CD14-positive monocyte (primary cell): Measurements from ENCODE around the gene CFHR2. TPM values are rescaled to one million over a fixed set of nuclear protein-coding genes. Genes with fewer than 3 reads are reported as not detected.

Experiments
- DNase-seq, 3 donors: peaks; one replicate each; pipeline ENCODE4 v3.0.0-alpha.2; 2011 to 2022
- H2AFZ ChIP-seq: 2 replicates; pipeline ENCODE4 v1.6.0; 2012; ENCODE audit warnings: mild to moderate bottlenecking, low read depth, low read length, inconsistent platforms; ENCODE audit not compliant: insufficient read depth, poor library complexity, severe bottlenecking
- H3K27ac ChIP-seq, 2 donors: 1 replicate in 1 of 2; 2 replicates in 1 of 2; pipeline ENCODE4 v1.5.1; 2012 to 2013; ENCODE audit warnings: low read length in 2 of 2, control low read depth in 1 of 2, inconsistent platforms in 1 of 2, low read depth in 1 of 2, mild to moderate bottlenecking in 1 of 2
- H3K27me3 ChIP-seq, 2 donors: one replicate each; pipeline versions ENCODE4 v1.6.0 to v1.6.1; 2011 to 2013; ENCODE audit warnings: low read length in 2 of 2; ENCODE audit not compliant: control insufficient read depth in 2 of 2, insufficient read depth in 2 of 2
- H3K36me3 ChIP-seq, 2 donors: replicated peaks in 1 of 2; 1 replicate in 1 of 2; 2 replicates in 1 of 2; pipeline versions ENCODE4 v1.5.1 to v1.6.1; 2012 to 2013; ENCODE audit warnings: low read length in 2 of 2, control low read depth in 1 of 2, inconsistent platforms in 1 of 2, mild to moderate bottlenecking in 1 of 2; ENCODE audit not compliant: insufficient read depth in 2 of 2, control insufficient read depth in 1 of 2
- H3K4me1 ChIP-seq, 2 donors: 1 replicate in 1 of 2; 2 replicates in 1 of 2; pipeline versions ENCODE4 v1.5.1 to v1.6.1; 2012 to 2013; ENCODE audit warnings: low read length in 2 of 2, control low read depth in 1 of 2, inconsistent platforms in 1 of 2, mild to moderate bottlenecking in 1 of 2, moderate library complexity in 1 of 2; ENCODE audit not compliant: insufficient read depth in 2 of 2, control insufficient read depth in 1 of 2
- H3K4me2 ChIP-seq: replicated peaks from 2 replicates; pipeline ENCODE3; 2012; ENCODE audit warnings: low read length, moderate library complexity, mild to moderate bottlenecking; ENCODE audit not compliant: poor library complexity, severe bottlenecking; ENCODE audit errors: extremely low read depth
- H3K4me3 ChIP-seq, 3 experiments: fragments of 200-600 bp in 1 of 3; sonication (generic) in 1 of 3; replicated peaks in 1 of 3; 1 replicate in 2 of 3; 2 replicates in 1 of 3; pipeline ENCODE4 v1.5.1; 2011 to 2013; ENCODE audit warnings: low read length in 3 of 3, mild to moderate bottlenecking in 3 of 3, control low read depth in 2 of 3, low read depth in 2 of 3, inconsistent platforms in 1 of 3, moderate library complexity in 1 of 3
- H3K79me2 ChIP-seq: 2 replicates; pipeline ENCODE4 v1.6.0; 2012; ENCODE audit warnings: mild to moderate bottlenecking, control low read depth, inconsistent platforms, low read length, moderate library complexity; ENCODE audit not compliant: insufficient read depth
- H3K9ac ChIP-seq: 2 replicates; pipeline ENCODE4 v1.6.0; 2017; ENCODE audit warnings: low read length, mild to moderate bottlenecking; ENCODE audit not compliant: insufficient read depth, poor library complexity, severe bottlenecking
- H3K9me3 ChIP-seq, 2 donors: replicated peaks in 1 of 2; 1 replicate in 1 of 2; 2 replicates in 1 of 2; pipeline versions ENCODE4 v1.5.1 to v1.6.1; 2012 to 2013; ENCODE audit warnings: low read length in 2 of 2, control low read depth in 1 of 2; ENCODE audit not compliant: control insufficient read depth in 1 of 2, insufficient read depth in 1 of 2
- H4K20me1 ChIP-seq: 2 replicates; pipeline ENCODE4 v1.6.0; 2012; ENCODE audit warnings: mild to moderate bottlenecking, low read length, control low read depth, moderate library complexity; ENCODE audit not compliant: insufficient read depth
- H3K27ac Mint-ChIP-seq, 7 donors: one replicate each; pipeline ENCODE4 v1.8.0; 2020; ENCODE audit warnings: mild to moderate bottlenecking in 7 of 7, mixed read lengths in 7 of 7, moderate library complexity in 6 of 7, inconsistent platforms in 2 of 7
- H3K27me3 Mint-ChIP-seq, 3 donors: one replicate each; pipeline ENCODE4 v1.8.0; 2021 to 2022; ENCODE audit warnings: low read depth in 3 of 3, mild to moderate bottlenecking in 3 of 3, mixed read lengths in 3 of 3, moderate library complexity in 3 of 3, inconsistent platforms in 1 of 3
- H3K36me3 Mint-ChIP-seq, 2 donors: one replicate each; pipeline ENCODE4 v1.8.0; 2020; ENCODE audit warnings: mixed read lengths in 2 of 2, inconsistent platforms in 1 of 2, mild to moderate bottlenecking in 1 of 2
- H3K4me1 Mint-ChIP-seq: one replicate; pipeline ENCODE4 v1.8.0; 2020; ENCODE audit warnings: mild to moderate bottlenecking, mixed read lengths
- H3K4me3 Mint-ChIP-seq, 2 donors: one replicate each; pipeline ENCODE4 v1.8.0; 2020; ENCODE audit warnings: mild to moderate bottlenecking in 2 of 2, mixed read lengths in 2 of 2, moderate library complexity in 1 of 2
- H3K9me3 Mint-ChIP-seq, 7 donors: one replicate each; pipeline ENCODE4 v1.8.0; 2020 to 2022; ENCODE audit warnings: mixed read lengths in 7 of 7, mild to moderate bottlenecking in 6 of 7, moderate library complexity in 6 of 7, inconsistent platforms in 2 of 7
- WGBS: methylation state at CpG from one replicate; pipeline ENCODE4 v1.1.5; 2013; ENCODE audit warnings: missing lambda C conversion rate; ENCODE audit not compliant: insufficient coverage; 5-methylcytosine and 5-hydroxymethylcytosine counted together
- intact Hi-C, 2 donors: fragments of 100-400 bp; cut with micrococcal nuclease; formaldehyde crosslinking; loops; one replicate each; pipeline versions ENCODE4 v1.15.0 to v1.15.1; 2023
- polyA plus RNA-seq, 3 donors: library from polyadenylated mRNA; depleted of rRNA in 1 of 3; unstranded in 2 of 3; stranded (reverse) in 1 of 3; fragments of 300-500 nt in 2 of 3; fragments of >200 nt in 1 of 3; fragmentation: Illumina TruSeq in 2 of 3; gene quantifications; 1 replicate in 2 of 3; 2 replicates in 1 of 3; pipeline ENCODE4 v1.2.3, GENCODE V29; 2012 to 2021
- small RNA-seq: library from RNA; depleted of rRNA; stranded (forward); fragments of <200 nt; gene quantifications from one replicate; pipeline ENCODE3, GENCODE V24; 2012; ENCODE audit warnings: low read depth; ENCODE audit not compliant: insufficient read length
- TF ChIP-seq, protein P1 (sequence below): fragments of 200-600 bp; IDR thresholded peaks from one replicate; pipeline ENCODE4 v1.8.0; 2022; ENCODE audit warnings: antibody characterized with exemption, mild to moderate bottlenecking

Gene CFHR2
- polyA plus RNA-seq, 3 donors = not detected

DNA sequence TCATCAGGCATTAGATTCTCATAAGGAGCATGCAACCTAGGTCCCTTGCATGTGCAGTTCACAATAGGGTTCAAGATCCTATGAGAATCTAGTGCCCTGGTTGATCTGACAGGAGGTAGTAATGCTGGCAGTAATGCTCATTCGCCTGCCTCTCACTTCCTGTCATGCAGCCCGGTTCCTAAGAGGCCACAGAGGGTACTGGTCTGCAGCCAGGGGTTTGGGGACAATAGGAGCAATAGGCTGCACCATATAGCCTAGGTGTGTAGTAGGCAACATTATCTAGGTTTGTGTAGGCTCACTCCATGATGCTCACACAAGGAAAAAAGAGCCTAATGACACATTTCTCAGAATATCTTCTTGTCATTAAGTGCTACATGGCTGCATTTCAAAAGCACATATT lies 59.6 kb downstream of the CFHR2 start:
- H3K4me1 Mint-ChIP-seq = no peaks in the 10 kb centered on the region

DNA sequence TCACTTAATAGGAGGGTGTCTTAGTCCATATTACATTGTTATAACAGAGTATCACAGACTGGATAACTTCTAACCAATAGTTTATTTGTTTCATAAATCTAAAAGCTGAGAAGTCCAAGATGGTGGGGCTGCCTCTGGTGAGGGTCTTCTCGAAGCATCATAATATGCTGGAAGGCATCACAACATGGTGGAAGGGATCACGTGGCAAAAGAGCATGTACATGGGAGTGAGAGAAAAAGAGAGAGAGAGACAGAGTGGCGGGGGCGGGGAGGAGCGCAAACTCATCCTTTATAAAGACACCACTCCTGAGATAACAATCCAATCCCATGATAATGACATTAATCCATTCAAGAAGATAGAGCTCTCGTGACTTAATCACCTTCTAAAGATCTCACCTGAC lies 65.3 kb downstream of the CFHR2 start:
- Histone ChIP-seq H3K4me2 (no peak overlapping the region), H3K9ac (no peak overlapping the region), H2AFZ (no peak overlapping the region), H3K4me3 (no peak overlapping the region), H3K36me3 (no peaks in the 10 kb centered on the region), H4K20me1 (no peaks in the 10 kb centered on the region), H3K79me2 (no peaks in the 10 kb centered on the region), H3K27me3 (no peaks in the 10 kb centered on the region), H3K9me3 (peaks cover 0 to 4% of the 10 kb centered on the region in 2 donors), H3K27ac (no peak overlapping the region), H3K4me1 (no peaks in the 10 kb centered on the region)
- H3K36me3 Mint-ChIP-seq = no peaks in the 10 kb centered on the region
- H3K4me1 Mint-ChIP-seq = no peaks in the 10 kb centered on the region
- H3K27ac Mint-ChIP-seq = no peak overlapping the region
- H3K9me3 Mint-ChIP-seq = peaks cover 4 to 13% (median 7%) of the 10 kb centered on the region in 7 donors
- 100% methylated on average over 2 of the region's 6 CpGs for WGBS
- TF ChIP-seq, protein P1, sequence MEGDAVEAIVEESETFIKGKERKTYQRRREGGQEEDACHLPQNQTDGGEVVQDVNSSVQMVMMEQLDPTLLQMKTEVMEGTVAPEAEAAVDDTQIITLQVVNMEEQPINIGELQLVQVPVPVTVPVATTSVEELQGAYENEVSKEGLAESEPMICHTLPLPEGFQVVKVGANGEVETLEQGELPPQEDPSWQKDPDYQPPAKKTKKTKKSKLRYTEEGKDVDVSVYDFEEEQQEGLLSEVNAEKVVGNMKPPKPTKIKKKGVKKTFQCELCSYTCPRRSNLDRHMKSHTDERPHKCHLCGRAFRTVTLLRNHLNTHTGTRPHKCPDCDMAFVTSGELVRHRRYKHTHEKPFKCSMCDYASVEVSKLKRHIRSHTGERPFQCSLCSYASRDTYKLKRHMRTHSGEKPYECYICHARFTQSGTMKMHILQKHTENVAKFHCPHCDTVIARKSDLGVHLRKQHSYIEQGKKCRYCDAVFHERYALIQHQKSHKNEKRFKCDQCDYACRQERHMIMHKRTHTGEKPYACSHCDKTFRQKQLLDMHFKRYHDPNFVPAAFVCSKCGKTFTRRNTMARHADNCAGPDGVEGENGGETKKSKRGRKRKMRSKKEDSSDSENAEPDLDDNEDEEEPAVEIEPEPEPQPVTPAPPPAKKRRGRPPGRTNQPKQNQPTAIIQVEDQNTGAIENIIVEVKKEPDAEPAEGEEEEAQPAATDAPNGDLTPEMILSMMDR = no peak
- peaks cover 0 to 2% (median 0%) of the 10 kb centered on the region in 3 donors for H3K27me3 Mint-ChIP-seq
- intact Hi-C loops = no loop called here
- no peak for DNase-seq
- no peak overlapping the region for H3K4me3 Mint-ChIP-seq

More for the DNA sequence above, 59.6 kb downstream of the CFHR2 start:
- TF ChIP-seq, protein P1 = no peak
- Histone ChIP-seq H3K4me2 (no peak overlapping the region), H2AFZ (no peak overlapping the region), H3K79me2 (no peaks in the 10 kb centered on the region), H3K9me3 (no peaks in the 10 kb centered on the region), H3K4me3 (no peak overlapping the region), H4K20me1 (no peaks in the 10 kb centered on the region), H3K27me3 (no peaks in the 10 kb centered on the region), H3K9ac (no peak overlapping the region), H3K36me3 (no peaks in the 10 kb centered on the region), H3K4me1 (no peaks in the 10 kb centered on the region), H3K27ac (no peak overlapping the region)
- intact Hi-C loops = no loop called here
- no peak overlapping the region for H3K4me3 Mint-ChIP-seq
- peaks cover 0 to 5% (median 0%) of the 10 kb centered on the region in 3 donors for H3K27me3 Mint-ChIP-seq
- DNase-seq = no peak
- 73% methylated on average over 2 of the region's 2 CpGs for WGBS
- H3K36me3 Mint-ChIP-seq = no peaks in the 10 kb centered on the region
- no peak overlapping the region for H3K27ac Mint-ChIP-seq
- peaks cover 0 to 6% (median 2%) of the 10 kb centered on the region in 7 donors for H3K9me3 Mint-ChIP-seq

Small RNA genes lying within 50 kb of the gene (small RNA-seq; reads per million reads assigned to genes)
- not detected for gene AL139418.1

Other genes starting within 250 kb of the CFHR2 start
- not detected for gene CFHR3, start 168.9 kb upstream of the CFHR2 start, polyA plus RNA-seq
- not detected for gene CFHR1, start 124.0 kb upstream of the CFHR2 start, polyA plus RNA-seq
- gene CFHR4, start 55.7 kb upstream of the CFHR2 start, polyA plus RNA-seq = not detected
- not detected for gene CFHR5, start 33.8 kb downstream of the CFHR2 start, polyA plus RNA-seq
- gene F13B, start 123.5 kb downstream of the CFHR2 start, polyA plus RNA-seq = not detected
- under 1 TPM; 0.01 to 0.08 (median 0.05) TPM for gene ASPM, start 202.9 kb downstream of the CFHR2 start, polyA plus RNA-seq